ENCODE measurements around the gene SLC35A1.
"Not testable (repeated sequence)": the region's sequence is repeated elsewhere in the genome, so short reads cannot be mapped to it uniquely, and the experiment has no call there.

DNA sequence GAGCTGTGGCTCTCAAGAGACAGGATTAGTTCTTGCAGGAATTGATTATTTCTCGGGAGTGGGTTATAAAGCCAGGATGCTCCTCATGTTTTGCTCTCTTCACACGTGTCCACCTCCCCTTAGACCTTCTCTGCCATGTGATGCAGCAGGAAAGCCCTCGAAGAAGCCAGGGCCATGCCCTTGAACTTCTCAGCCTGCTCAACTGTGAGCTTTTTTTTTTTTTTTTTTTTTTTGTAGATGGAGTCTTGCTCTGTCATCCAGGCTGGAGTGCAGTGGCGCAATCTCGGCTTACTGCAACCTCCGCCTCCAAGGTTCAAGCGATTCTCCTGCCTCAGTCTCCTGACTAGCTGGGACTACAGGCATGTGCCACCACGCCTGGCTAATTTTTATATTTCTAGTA lies 16.6 kb downstream of the SLC35A1 start:
- TF ChIP-seq, protein P1, sequence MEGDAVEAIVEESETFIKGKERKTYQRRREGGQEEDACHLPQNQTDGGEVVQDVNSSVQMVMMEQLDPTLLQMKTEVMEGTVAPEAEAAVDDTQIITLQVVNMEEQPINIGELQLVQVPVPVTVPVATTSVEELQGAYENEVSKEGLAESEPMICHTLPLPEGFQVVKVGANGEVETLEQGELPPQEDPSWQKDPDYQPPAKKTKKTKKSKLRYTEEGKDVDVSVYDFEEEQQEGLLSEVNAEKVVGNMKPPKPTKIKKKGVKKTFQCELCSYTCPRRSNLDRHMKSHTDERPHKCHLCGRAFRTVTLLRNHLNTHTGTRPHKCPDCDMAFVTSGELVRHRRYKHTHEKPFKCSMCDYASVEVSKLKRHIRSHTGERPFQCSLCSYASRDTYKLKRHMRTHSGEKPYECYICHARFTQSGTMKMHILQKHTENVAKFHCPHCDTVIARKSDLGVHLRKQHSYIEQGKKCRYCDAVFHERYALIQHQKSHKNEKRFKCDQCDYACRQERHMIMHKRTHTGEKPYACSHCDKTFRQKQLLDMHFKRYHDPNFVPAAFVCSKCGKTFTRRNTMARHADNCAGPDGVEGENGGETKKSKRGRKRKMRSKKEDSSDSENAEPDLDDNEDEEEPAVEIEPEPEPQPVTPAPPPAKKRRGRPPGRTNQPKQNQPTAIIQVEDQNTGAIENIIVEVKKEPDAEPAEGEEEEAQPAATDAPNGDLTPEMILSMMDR (IDR thresholded peaks at IDR 0.05), result not testable (repeated sequence)
- not testable (repeated sequence) for TF ChIP-seq EZH2 (IDR thresholded peaks at IDR 0.05; ENCODE audit: borderline replicate concordance, insufficient read depth, low read depth, low read length, poor library complexity, severe bottlenecking)
